Motor neuron (in vitro differentiated cells): ENCODE results near the gene KATNAL1. TPM values are rescaled to one million over a fixed set of nuclear protein-coding genes. Genes with fewer than 3 reads are reported as not detected.

Source experiments
- ATAC-seq, 8 experiments: fragments of 200-7000 bp; cut with Tn5 transposase; replicated peaks in 6 of 8; 2 replicates each; pipeline ENCODE4 v1.8.0; 2021; ENCODE audit warnings: mild to moderate bottlenecking in 8 of 8, moderate library complexity in 8 of 8
- H3K27ac ChIP-seq, 2 donors: fragments of 250-450 bp; sonication (Bioruptor Pico); 2 replicates each; pipeline ENCODE4 v1.9.0; 2021; ENCODE audit warnings: antibody characterized with exemption in 2 of 2, mild to moderate bottlenecking in 2 of 2, moderate library complexity in 1 of 2
- H3K4me1 ChIP-seq, 2 donors: fragments of 250-450 bp; sonication (Bioruptor Pico); replicated peaks in 1 of 2; 2 replicates each; pipeline ENCODE4 v1.6.1; 2021; ENCODE audit warnings: antibody characterized with exemption in 2 of 2, mild to moderate bottlenecking in 2 of 2, moderate library complexity in 1 of 2
- H3K4me3 ChIP-seq, 5 donors: fragments of 250-450 bp; sonication (Bioruptor Pico); 2 replicates each; pipeline ENCODE4 v1.9.0; 2021; ENCODE audit warnings: antibody characterized with exemption in 5 of 5, mild to moderate bottlenecking in 5 of 5, moderate library complexity in 4 of 5
- WGBS, 10 experiments: fragments of 450-650 bp; shearing (Covaris generic); methylation state at CpG; one replicate each; pipeline ENCODE4 v1.0.0; 2022; 5-methylcytosine and 5-hydroxymethylcytosine counted together
- in situ Hi-C, 9 experiments: fragments of 400-800 bp; cut with MboI; loops; one replicate each; pipeline ENCODE4 v1.15.0; 2021; ENCODE audit warnings: low sequenced_read_pairs in 9 of 9, low pct_unique_long_range_greater_than_20kb in 2 of 9; ENCODE audit not compliant: unreplicated experiment in 9 of 9
- total RNA-seq, 8 experiments: library from RNA; unstranded; fragments of 300-600 nt; gene quantifications; 2 replicates each; pipeline versions ENCODE4 v1.2.3 to v1.2.4, GENCODE V29; 2022

Gene KATNAL1
- total RNA-seq, 8 experiments from 2014 or later, result 5.2 to 46.6 (median 36.6) TPM

GRCh38 chr13:30158774-30159445 lies 148.4 kb downstream of the KATNAL1 start:
- Histone ChIP-seq H3K4me1 (peaks cover 4% of the 10 kb centered on the region in 2 donors), H3K27ac (no peak overlapping the region), H3K4me3 (no peak overlapping the region)
- peak in 3 of 8 experiments; percentile 54 to 57 (median 55) for ATAC-seq
- 14 to 85% (median 66%) methylated on average over 1 to 7 of the region's 8 CpGs for WGBS, 10 experiments
- in situ Hi-C loops, result no loop called here

- H3K4me1 ChIP-seq, result peaks cover 14% of the 10 kb centered on the region in 2 donors
- in situ Hi-C loops, result no loop called here
- no peak overlapping the region for H3K4me3 ChIP-seq
- 60 to 97% (median 92%) methylated on average over 2 to 7 of the region's 7 CpGs; no CpG with 5 or more reads in 4 of the 10 experiments for WGBS, 10 experiments
- H3K27ac ChIP-seq, result no peak overlapping the region
- no peak for ATAC-seq
Observed at GRCh38 chr13:30157616-30157993, 149.7 kb downstream of the KATNAL1 start.

- Histone ChIP-seq H3K4me1 (peaks cover 14% of the 10 kb centered on the region in 2 donors), H3K4me3 (no peak overlapping the region), H3K27ac (no peak overlapping the region)
- WGBS, 10 experiments, result 62 to 90% (median 86%) methylated on average over 1 to 10 of the region's 17 CpGs; no CpG with 5 or more reads in 4 of the 10 experiments
- peak in 1 of 8 experiments; percentile 22 for ATAC-seq
- in situ Hi-C loops, result no loop called here
Observed at GRCh38 chr13:30156826-30157615, 150.3 kb downstream of the KATNAL1 start.

- WGBS, 10 experiments, result 80 to 100% (median 93%) methylated on average over 1 to 6 of the region's 6 CpGs; no CpG with 5 or more reads in 5 of the 10 experiments
- Histone ChIP-seq H3K4me3 (no peak overlapping the region), H3K4me1 (peaks cover 14% of the 10 kb centered on the region in 2 donors), H3K27ac (no peak overlapping the region)
- in situ Hi-C loops, result no loop called here
- ATAC-seq, result no peak
Observed at GRCh38 chr13:30156270-30156669, 151.1 kb downstream of the KATNAL1 start.

- Histone ChIP-seq H3K4me1 (peaks cover 14% of the 10 kb centered on the region in 2 donors), H3K4me3 (no peak overlapping the region), H3K27ac (no peak overlapping the region)
- no peak for ATAC-seq
- 53 to 100% (median 89%) methylated on average over 1 to 3 of the region's 10 CpGs; no CpG with 5 or more reads in 7 of the 10 experiments for WGBS, 10 experiments
- in situ Hi-C loops, result no loop called here
Observed at GRCh38 chr13:30154931-30155330, 152.4 kb downstream of the KATNAL1 start.

- in situ Hi-C loops, result no loop called here
Observed at GRCh38 chr13:30154531-30154930, 152.8 kb downstream of the KATNAL1 start.

GRCh38 chr13:30153545-30154426 lies 153.6 kb downstream of the KATNAL1 start:
- WGBS, 10 experiments, result 33 to 93% (median 79%) methylated on average over 1 to 16 of the region's 35 CpGs; no CpG with 5 or more reads in 2 of the 10 experiments
- Histone ChIP-seq H3K4me3 (no peak overlapping the region), H3K27ac (peak overlapping the region; percentile 11 to 74), H3K4me1 (peaks cover 14% of the 10 kb centered on the region in 2 donors)
- in situ Hi-C loops, result no loop called here
- peak; percentile 60 to 90 (median 82) for ATAC-seq

More at GRCh38 chr13:30154531-30154930, 152.8 kb downstream of the KATNAL1 start:
- 60 to 100% (median 99%) methylated on average over 1 to 13 of the region's 20 CpGs; no CpG with 5 or more reads in 6 of the 10 experiments for WGBS, 10 experiments
- ATAC-seq, result no peak
- H3K4me3 ChIP-seq, result no peak overlapping the region
- peaks cover 14% of the 10 kb centered on the region in 2 donors for H3K4me1 ChIP-seq
- H3K27ac ChIP-seq, result peak overlapping the region in 1 of 2 donors; percentile 74

Other genes starting within 250 kb of the KATNAL1 start
- gene UBE2L5, start 114.9 kb upstream of the KATNAL1 start, total RNA-seq, result 1 to 10 TPM in 1 of 8 experiments, under 1 TPM in 5, not detected in 2; 0.05 to 1.1 (median 0.43) TPM
- gene HMGB1, start 158.4 kb upstream of the KATNAL1 start, total RNA-seq, result 100 to 1,000 TPM; 258 to 721 (median 367) TPM